PC-3 (cell line): ENCODE data around the gene QRSL1. TPM values are rescaled to one million over a fixed set of nuclear protein-coding genes. Genes with fewer than 3 reads are reported as not detected.

Experiments used
- ATAC-seq: fragments of 200-7000 bp; cut with Tn5 transposase; 2 replicates; pipeline ENCODE4 v1.9.1; 2020; ENCODE audit warnings: mild to moderate bottlenecking, moderate library complexity
- BruUV-seq: library from RNA; stranded (reverse); fragments of 400-500 nt; replicated peaks from 2 replicates; lab custom pipeline; 2021; lab: Mats Ljungman, UMichigan
- CTCF ChIA-PET: fragments of 300-600 bp; sonication (Branson Sonifier 250); formaldehyde crosslinking; loops from one replicate; lab custom pipeline; 2022; ENCODE audit warnings: antibody characterized with exemption; lab: Charles Lee
- POLR2A ChIA-PET: fragments of 300-600 bp; sonication (Branson Sonifier 250); formaldehyde crosslinking; loops from one replicate; lab custom pipeline; 2022; ENCODE audit warnings: antibody characterized with exemption; ENCODE audit not compliant: unreplicated experiment; lab: Charles Lee
- DNase-seq: peaks from one replicate; pipeline ENCODE4 v3.0.0-alpha.2; 2015
- H2AFZ ChIP-seq: fragments of 300-600 bp; sonication (generic); 2 replicates; pipeline ENCODE4 v1.6.0; 2016; ENCODE audit warnings: antibody characterized with exemption, low read length
- H3F3A ChIP-seq: fragments of 300-600 bp; sonication (generic); one replicate; pipeline ENCODE4 v1.6.0; 2017; ENCODE audit warnings: antibody characterized with exemption, low read length, control low read depth, mild to moderate bottlenecking; ENCODE audit not compliant: unreplicated experiment
- H3K27ac ChIP-seq: fragments of 300-600 bp; sonication (generic); 2 replicates; pipeline ENCODE4 v1.5.1; 2016; ENCODE audit warnings: mild to moderate bottlenecking, low read length
- H3K27me3 ChIP-seq: fragments of 300-600 bp; sonication (generic); 2 replicates; pipeline ENCODE4 v1.6.1; 2016; ENCODE audit warnings: low read length, mixed read lengths
- H3K36me3 ChIP-seq: fragments of 300-600 bp; sonication (generic); 2 replicates; pipeline ENCODE4 v1.6.1; 2016; ENCODE audit warnings: low read depth, mixed run types, low read length, mixed read lengths
- H3K4me1 ChIP-seq: fragments of 300-600 bp; sonication (generic); 2 replicates; pipeline ENCODE4 v1.5.1; 2016; ENCODE audit warnings: low read length; ENCODE audit not compliant: insufficient read depth
- H3K4me2 ChIP-seq: fragments of 300-600 bp; sonication (generic); 2 replicates; pipeline ENCODE4 v1.6.0; 2016; ENCODE audit warnings: low read length
- H3K4me3 ChIP-seq: fragments of 300-600 bp; sonication (generic); 2 replicates; pipeline ENCODE4 v1.5.1; 2016; ENCODE audit warnings: mild to moderate bottlenecking, low read length, mixed read lengths
- H3K79me2 ChIP-seq: fragments of 300-600 bp; sonication (generic); 2 replicates; pipeline ENCODE4 v1.6.1; 2017; ENCODE audit warnings: low read length, mixed read lengths
- H3K9ac ChIP-seq: fragments of 300-600 bp; sonication (generic); 2 replicates; pipeline ENCODE4 v1.6.0; 2016; ENCODE audit warnings: mild to moderate bottlenecking, low read length
- H3K9me2 ChIP-seq: fragments of 300-600 bp; sonication (generic); replicated peaks from 2 replicates; pipeline ENCODE4 v1.6.1; 2016; ENCODE audit warnings: mixed run types, low read length, mixed read lengths
- H3K9me3 ChIP-seq: fragments of 300-600 bp; sonication (generic); 2 replicates; pipeline ENCODE4 v1.6.1; 2016; ENCODE audit warnings: low read length, mixed read lengths
- H4K20me1 ChIP-seq: fragments of 300-600 bp; sonication (generic); 2 replicates; pipeline ENCODE4 v1.6.1; 2016; ENCODE audit warnings: low read length, mixed read lengths
- CTCF ChIP-seq: fragments of 300-600 bp; sonication (generic); conservative IDR thresholded peaks from 2 replicates; pipeline ENCODE4 v1.5.1; 2017; ENCODE audit warnings: antibody characterized with exemption, low read depth, mild to moderate bottlenecking, low read length
- EZH2 ChIP-seq: fragments of 300-600 bp; sonication (generic); IDR thresholded peaks from one replicate; pipeline ENCODE4 v1.6.1; 2017; ENCODE audit warnings: antibody characterized with exemption, mild to moderate bottlenecking, low read length; ENCODE audit not compliant: unreplicated experiment
- EZH2phosphoT487 ChIP-seq: fragments of 300-600 bp; sonication (generic); IDR thresholded peaks from 2 replicates; pipeline ENCODE4 v1.6.1; 2018; ENCODE audit warnings: mild to moderate bottlenecking, antibody characterized with exemption, low read length, borderline replicate concordance
- intact Hi-C: fragments of 100-400 bp; cut with micrococcal nuclease; formaldehyde crosslinking; loops from 2 replicates; pipeline ENCODE4 v1.9.0; 2023
- total RNA-seq: library from RNA; depleted of rRNA; stranded (reverse); fragments of >200 nt; gene quantifications from 2 replicates; pipeline ENCODE4 v1.2.3, GENCODE V29; 2014

The QRSL1 gene
- total RNA-seq, 1 experiment from 2014 or later: 10.0 TPM

- CTCF ChIA-PET: no interaction called here
- intact Hi-C loops: no loop called here
- DNase-seq (no peak), ATAC-seq (no peak)
- Histone ChIP-seq H4K20me1 (no peaks in the 10 kb centered on the region), H3K27me3 (no peaks in the 10 kb centered on the region), H3K4me1 (no peaks in the 10 kb centered on the region), H3K4me2 (no peak overlapping the region), H3K9me2 (no peaks in the 10 kb centered on the region), H3F3A (no peaks in the 10 kb centered on the region), H3K36me3 (no peaks in the 10 kb centered on the region), H3K9me3 (no peaks in the 10 kb centered on the region), H2AFZ (no peak overlapping the region), H3K79me2 (no peaks in the 10 kb centered on the region), H3K9ac (no peak overlapping the region), H3K27ac (no peak overlapping the region), H3K4me3 (no peak overlapping the region)
- TF ChIP-seq CTCF (no peak), EZH2 (no peak), EZH2phosphoT487 (no peak)
- no TSS peak for BruUV-seq
- POLR2A ChIA-PET: no interaction called here
Observed at GRCh38 chr6:106619223-106619622, 10.2 kb upstream of the QRSL1 start.

DNA sequence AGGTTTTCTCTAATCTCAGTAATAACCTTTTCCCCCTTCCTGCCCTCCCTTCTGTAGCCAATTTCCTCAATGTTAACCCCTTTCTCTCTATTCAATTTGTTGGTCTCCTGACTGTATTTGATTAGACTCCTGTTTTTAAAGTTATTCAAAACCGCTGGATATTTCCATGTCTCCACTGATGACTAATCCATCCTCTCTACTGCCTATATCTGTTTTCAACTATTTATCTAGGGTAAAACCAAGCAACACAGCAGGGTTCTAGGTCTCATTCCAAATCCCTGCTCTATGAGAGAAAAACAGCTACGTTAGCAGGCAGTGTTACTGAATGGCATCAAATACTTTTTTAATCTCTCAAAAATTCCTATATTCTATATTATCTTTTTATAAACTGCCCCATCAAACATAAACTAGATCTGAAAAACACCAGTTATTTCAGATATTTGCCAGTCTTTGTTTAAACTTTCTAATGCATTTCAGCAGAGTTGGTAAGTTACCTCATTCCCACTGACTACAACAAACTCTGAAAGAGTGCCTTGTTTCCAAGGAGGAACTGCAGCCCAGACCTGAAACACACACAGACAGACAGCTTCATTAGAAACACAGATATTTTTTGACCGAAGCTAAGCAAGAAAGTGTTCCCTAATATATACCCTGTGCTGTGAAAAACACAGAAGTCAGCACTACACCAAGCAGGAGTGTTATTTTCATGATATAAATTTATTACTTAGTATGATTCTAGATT, 8.3 kb upstream of the QRSL1 start:
- no peaks in the 10 kb centered on the region for H3K79me2 ChIP-seq
- ChIA-PET CTCF (no interaction called here), POLR2A (no interaction called here)
- BruUV-seq: no TSS peak
- ATAC-seq (no peak), DNase-seq (no peak)
- intact Hi-C loops: no loop called here
- H3K9me3 ChIP-seq: no peaks in the 10 kb centered on the region
- H3K27ac ChIP-seq: no peak overlapping the region
- no peak overlapping the region for H3K4me3 ChIP-seq
- no peak overlapping the region for H3K9ac ChIP-seq
- TF ChIP-seq EZH2phosphoT487: no peak
- TF ChIP-seq CTCF: no peak
- no peak for TF ChIP-seq EZH2
- no peaks in the 10 kb centered on the region for H4K20me1 ChIP-seq
- no peak overlapping the region for H2AFZ ChIP-seq
- H3K9me2 ChIP-seq: no peaks in the 10 kb centered on the region
- H3K4me2 ChIP-seq: no peak overlapping the region
- H3K27me3 ChIP-seq: no peaks in the 10 kb centered on the region
- H3K4me1 ChIP-seq: no peaks in the 10 kb centered on the region
- no peaks in the 10 kb centered on the region for H3K36me3 ChIP-seq
- no peaks in the 10 kb centered on the region for H3F3A ChIP-seq

DNA sequence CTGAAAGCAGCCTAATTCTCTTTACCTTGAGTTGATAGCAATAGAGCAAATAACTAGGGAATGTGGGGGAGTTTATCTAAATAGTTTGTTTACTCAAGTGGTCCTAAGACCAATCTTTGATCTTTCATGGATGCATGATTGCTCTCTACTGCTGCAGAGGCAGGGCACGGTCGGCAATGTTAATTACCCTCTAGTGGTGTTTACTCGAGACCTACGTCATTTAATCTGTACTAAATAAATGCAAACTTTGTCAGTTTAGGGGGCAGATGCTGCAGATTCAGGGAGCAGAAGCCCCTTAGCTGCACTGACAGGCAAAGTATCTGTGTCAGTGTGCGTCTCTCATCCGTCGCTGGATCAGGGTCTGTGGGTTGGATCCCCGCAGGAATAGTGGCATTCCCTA, 7.0 kb upstream of the QRSL1 start:
- CTCF ChIA-PET: no interaction called here
- no peak for ATAC-seq

More for the DNA sequence above, 7.0 kb upstream of the QRSL1 start:
- no peak overlapping the region for H3K9ac ChIP-seq
- H3K27me3 ChIP-seq: no peaks in the 10 kb centered on the region
- no peak overlapping the region for H3K4me3 ChIP-seq
- H3F3A ChIP-seq: no peaks in the 10 kb centered on the region
- no peak for TF ChIP-seq EZH2
- TF ChIP-seq EZH2phosphoT487: no peak
- TF ChIP-seq CTCF: no peak
- H3K9me3 ChIP-seq: no peaks in the 10 kb centered on the region
- no peak overlapping the region for H3K4me2 ChIP-seq
- H3K36me3 ChIP-seq: no peaks in the 10 kb centered on the region
- no peaks in the 10 kb centered on the region for H3K9me2 ChIP-seq
- H4K20me1 ChIP-seq: no peaks in the 10 kb centered on the region
- no peaks in the 10 kb centered on the region for H3K4me1 ChIP-seq
- no TSS peak for BruUV-seq
- H3K79me2 ChIP-seq: no peaks in the 10 kb centered on the region
- intact Hi-C loops: no loop called here
- POLR2A ChIA-PET: no interaction called here
- H3K27ac ChIP-seq: no peak overlapping the region
- H2AFZ ChIP-seq: no peak overlapping the region
- no peak for DNase-seq
